ENCODE measurements around the gene RPS16. TPM values are rescaled to one million over a fixed set of nuclear protein-coding genes. Genes with fewer than 3 reads are reported as not detected.
A peak's percentile ranks its signal among the peaks of the same experiment; 100 is the strongest.

RPS16 gene
- total and polyA plus RNA-seq, 9 of the 15 experiments (the other 6 are each of a cell fraction or from before 2014, with no cell fraction given), result 82.6 to 3,671 (median 2,204) TPM

GRCh38 chr19:39415111-39416046, 20.4 kb downstream of the RPS16 start:
- in situ Hi-C loops (cut with MboI), result no loop called here
- peak overlapping the region in 1 of 2 experiments; percentile 61; a peak in 2 of 4 replicates for H3K9ac ChIP-seq (ENCODE audit: insufficient read depth in 1 of 2, low read depth in 2 of 2, low read length in 2 of 2)
- no peak overlapping the region for H3K4me3 ChIP-seq
- FAIRE-seq, result no peak
- H3K4me1 ChIP-seq (replicated peaks in 1 of 2; ENCODE audit: control insufficient read depth in 2 of 2, insufficient read depth in 2 of 2, low read length in 2 of 2), result peaks cover 22 to 55% of the 10 kb centered on the region in 2 experiments
- intact Hi-C loops (cut with micrococcal nuclease), result no loop called here
- no peaks in the 10 kb centered on the region for H3K27me3 ChIP-seq (ENCODE audit: control insufficient read depth in 2 of 2, insufficient read depth in 2 of 2, low read length in 2 of 2)
- BruUV-seq (replicated peaks), result no TSS peak
- peaks cover 23% of the 10 kb centered on the region; the same call in 2 of the 3 replicates for H3K36me3 ChIP-seq (ENCODE audit: control insufficient read depth, insufficient read depth, low read length)
- H3K9me1 ChIP-seq (ENCODE audit: control insufficient read depth, insufficient read depth, low read length), result no peaks in the 10 kb centered on the region
- no peak for DNase-seq (ENCODE audit: extremely low read depth in 1 of 4, low spot score in 3 of 4)
- peaks cover 27% of the 10 kb centered on the region for H3K79me2 ChIP-seq (ENCODE audit: control insufficient read depth, insufficient read depth, low read length)
- H4K20me1 ChIP-seq (replicated peaks; ENCODE audit: control insufficient read depth, insufficient read depth, low read length), result no peaks in the 10 kb centered on the region
- no peak overlapping the region for H3K4me2 ChIP-seq (ENCODE audit: insufficient read depth, low read length)
- H2AFZ ChIP-seq (ENCODE audit: low read depth, low read length), result no peak overlapping the region
- no peak for ATAC-seq
- ChIA-PET CTCF (ENCODE audit: low intra/inter-chr PET ratio) (interaction anchor here (0.6 kb wide), 1 partner anchor 292 kb away, joined by 3 read pairs; no protein-coding TSS in a partner anchor), POLR2A (interaction anchor here (0.6 to 2.5 kb wide), 7 partner anchors 12 to 287 kb away, joined by 3 to 8 read pairs (median 5); partner anchors contain the start of gene RPS16)
- 93% methylated on average over 21 of the region's 35 CpGs for WGBS (ENCODE audit: insufficient coverage, low coverage, missing lambda C conversion rate)
- H3K27ac ChIP-seq (ENCODE audit: extremely low read depth, low read depth, low read length), result no peak overlapping the region
- H3K9me3 ChIP-seq (replicated peaks; ENCODE audit: control insufficient read depth, insufficient read depth, low read depth, low read length), result no peaks in the 10 kb centered on the region
- TF ChIP-seq NKRF (IDR thresholded peaks at IDR 0.05; ENCODE audit: borderline replicate concordance) (no peak), ZFP91 (CRISPR knock-in tag; IDR thresholded peaks at IDR 0.05) (no peak), RBFOX2 (IDR thresholded peaks at IDR 0.05; ENCODE audit: low read depth, low read length) (peak; percentile 55), GTF2A2 (tag; IDR thresholded peaks at IDR 0.05) (no peak), ZBTB26 (CRISPR knock-in tag; IDR thresholded peaks at IDR 0.05) (no peak), BHLHE40 (IDR thresholded peaks at IDR 0.05; ENCODE audit: low read length) (no peak), POU5F1 (IDR thresholded peaks at IDR 0.05; ENCODE audit: borderline replicate concordance, low read depth, low read length, partially characterized antibody) (no peak), ZBTB33 (CRISPR knock-in tag; IDR thresholded peaks at IDR 0.05) (0 out of 2 replicates have a peak, but pooled peaks have one; percentile 25), KHSRP (IDR thresholded peaks at IDR 0.05) (no peak), HDAC6 (IDR thresholded peaks at IDR 0.05; ENCODE audit: low read depth, low read length) (no peak), ZBED1 (IDR thresholded peaks at IDR 0.05) (no peak), ZNF354B (CRISPR knock-in tag; IDR thresholded peaks at IDR 0.05) (no peak), POLR2B (IDR thresholded peaks at IDR 0.05; ENCODE audit: low read depth, partially characterized antibody) (no peak), EP300 (IDR thresholded peaks at IDR 0.05; ENCODE audit: low read length) (no peak)

Measured in K562 (cell line).